ENCODE results near the gene LMNB1.
"Not testable (repeated sequence)": the region's sequence is repeated elsewhere in the genome, so short reads cannot be mapped to it uniquely, and the experiment has no call there.

LMNB1 gene

GRCh38 chr5:126757713-126758357, 19.1 kb upstream of the LMNB1 start:
- DNase-seq (ENCODE audit: low read depth in 1 of 2, low spot score in 1 of 2): peak in 1 of 2 experiments; percentile 27
- peak overlapping the region; percentile 94 for H3K27ac ChIP-seq (replicated peaks)
- H3K27me3 ChIP-seq (ENCODE audit: insufficient read depth, poor library complexity, severe bottlenecking): no peaks in the 10 kb centered on the region
- no peak overlapping the region for H3K4me3 ChIP-seq (replicated peaks; ENCODE audit: insufficient read depth, low read length)
- TF ChIP-seq SPI1 (IDR thresholded peaks at IDR 0.05; ENCODE audit: borderline replicate concordance, low read depth) (no peak), GABPA (IDR thresholded peaks at IDR 0.05; ENCODE audit: low read depth) (no peak)
- TF ChIP-seq, protein P1, sequence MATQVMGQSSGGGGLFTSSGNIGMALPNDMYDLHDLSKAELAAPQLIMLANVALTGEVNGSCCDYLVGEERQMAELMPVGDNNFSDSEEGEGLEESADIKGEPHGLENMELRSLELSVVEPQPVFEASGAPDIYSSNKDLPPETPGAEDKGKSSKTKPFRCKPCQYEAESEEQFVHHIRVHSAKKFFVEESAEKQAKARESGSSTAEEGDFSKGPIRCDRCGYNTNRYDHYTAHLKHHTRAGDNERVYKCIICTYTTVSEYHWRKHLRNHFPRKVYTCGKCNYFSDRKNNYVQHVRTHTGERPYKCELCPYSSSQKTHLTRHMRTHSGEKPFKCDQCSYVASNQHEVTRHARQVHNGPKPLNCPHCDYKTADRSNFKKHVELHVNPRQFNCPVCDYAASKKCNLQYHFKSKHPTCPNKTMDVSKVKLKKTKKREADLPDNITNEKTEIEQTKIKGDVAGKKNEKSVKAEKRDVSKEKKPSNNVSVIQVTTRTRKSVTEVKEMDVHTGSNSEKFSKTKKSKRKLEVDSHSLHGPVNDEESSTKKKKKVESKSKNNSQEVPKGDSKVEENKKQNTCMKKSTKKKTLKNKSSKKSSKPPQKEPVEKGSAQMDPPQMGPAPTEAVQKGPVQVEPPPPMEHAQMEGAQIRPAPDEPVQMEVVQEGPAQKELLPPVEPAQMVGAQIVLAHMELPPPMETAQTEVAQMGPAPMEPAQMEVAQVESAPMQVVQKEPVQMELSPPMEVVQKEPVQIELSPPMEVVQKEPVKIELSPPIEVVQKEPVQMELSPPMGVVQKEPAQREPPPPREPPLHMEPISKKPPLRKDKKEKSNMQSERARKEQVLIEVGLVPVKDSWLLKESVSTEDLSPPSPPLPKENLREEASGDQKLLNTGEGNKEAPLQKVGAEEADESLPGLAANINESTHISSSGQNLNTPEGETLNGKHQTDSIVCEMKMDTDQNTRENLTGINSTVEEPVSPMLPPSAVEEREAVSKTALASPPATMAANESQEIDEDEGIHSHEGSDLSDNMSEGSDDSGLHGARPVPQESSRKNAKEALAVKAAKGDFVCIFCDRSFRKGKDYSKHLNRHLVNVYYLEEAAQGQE (IDR thresholded peaks at IDR 0.05; ENCODE audit: insufficient replicate concordance, low read depth): no peak

DNA sequence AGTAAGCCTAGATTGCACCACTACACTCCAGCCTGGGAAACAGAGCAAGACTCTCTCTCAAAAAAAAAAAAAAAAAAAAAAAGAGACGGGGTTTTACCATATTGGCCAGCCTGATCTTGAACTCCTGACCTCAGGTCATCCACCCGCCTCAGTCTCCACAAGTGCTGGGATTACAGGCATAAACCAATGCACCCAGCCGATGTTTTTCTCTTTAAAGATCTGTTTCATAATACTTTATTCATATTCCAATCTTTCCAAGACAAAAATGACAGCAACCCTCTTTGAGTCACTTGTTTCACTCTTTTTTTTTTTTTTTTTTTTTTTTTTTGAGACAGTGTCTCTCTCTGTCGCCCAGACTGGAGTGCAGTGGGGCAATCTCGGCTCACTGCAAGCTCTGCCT, 13.6 kb upstream of the LMNB1 start:
- TF ChIP-seq POLR2AphosphoS5 (IDR thresholded peaks at IDR 0.05; ENCODE audit: low read depth): no peak
- no peak for TF ChIP-seq CTCF (IDR thresholded peaks at IDR 0.05; ENCODE audit: insufficient read depth, low read length)
- no peak for TF ChIP-seq GABPA (IDR thresholded peaks at IDR 0.05; ENCODE audit: low read depth)
- TF ChIP-seq SPI1 (IDR thresholded peaks at IDR 0.05; ENCODE audit: borderline replicate concordance, low read depth): no peak
- TF ChIP-seq, protein P1 (IDR thresholded peaks at IDR 0.05; ENCODE audit: insufficient replicate concordance, low read depth): no peak
- Histone ChIP-seq H3K27me3 (ENCODE audit: insufficient read depth, poor library complexity, severe bottlenecking) (no peaks in the 10 kb centered on the region), H3K27ac (replicated peaks) (no peak overlapping the region)

GRCh38 chr5:126769703-126770102, 7.2 kb upstream of the LMNB1 start:
- H3K27ac ChIP-seq (replicated peaks): no peak overlapping the region
- no peak overlapping the region for H3K4me3 ChIP-seq (replicated peaks; ENCODE audit: insufficient read depth, low read length)
- TF ChIP-seq, protein P1 (IDR thresholded peaks at IDR 0.05; ENCODE audit: insufficient replicate concordance, low read depth): no peak
- TF ChIP-seq GABPA (IDR thresholded peaks at IDR 0.05; ENCODE audit: low read depth) (no peak), POLR2AphosphoS5 (IDR thresholded peaks at IDR 0.05; ENCODE audit: low read depth) (no peak), CTCF (IDR thresholded peaks at IDR 0.05; ENCODE audit: insufficient read depth, low read length) (no peak), SPI1 (IDR thresholded peaks at IDR 0.05; ENCODE audit: borderline replicate concordance, low read depth) (no peak)
- no peaks in the 10 kb centered on the region for H3K27me3 ChIP-seq (ENCODE audit: insufficient read depth, poor library complexity, severe bottlenecking)
- DNase-seq (ENCODE audit: low read depth in 1 of 2, low spot score in 1 of 2): no peak

More for the DNA sequence above, 13.6 kb upstream of the LMNB1 start:
- H3K4me3 ChIP-seq (replicated peaks; ENCODE audit: insufficient read depth, low read length): no peak overlapping the region
- DNase-seq (ENCODE audit: low read depth in 1 of 2, low spot score in 1 of 2): no peak

GRCh38 chr5:126773536-126773935, 3.4 kb upstream of the LMNB1 start:
- not testable (repeated sequence) for H3K27me3 ChIP-seq (ENCODE audit: insufficient read depth, poor library complexity, severe bottlenecking); H3K27ac ChIP-seq (replicated peaks); H3K4me3 ChIP-seq (replicated peaks; ENCODE audit: insufficient read depth, low read length); DNase-seq (ENCODE audit: low read depth in 1 of 2, low spot score in 1 of 2)

- not testable (repeated sequence) for DNase-seq (ENCODE audit: low read depth in 1 of 2, low spot score in 1 of 2); H3K27me3 ChIP-seq (ENCODE audit: insufficient read depth, poor library complexity, severe bottlenecking); H3K27ac ChIP-seq (replicated peaks); H3K4me3 ChIP-seq (replicated peaks; ENCODE audit: insufficient read depth, low read length)
These were observed 2.3 kb upstream of the LMNB1 start for GRCh38 chr5:126774595-126774994.
